ENCODE measurements around the gene MTR. TPM values are rescaled to one million over a fixed set of nuclear protein-coding genes. Genes with fewer than 3 reads are reported as not detected.

The MTR gene
- total RNA-seq (2014; rRNA removed) (14.2 and 15.6 TPM in 2 replicates), Bru-seq, nascent RNA (percentile 69 among the genes with signal in this experiment), BruChase-seq, experiment 1, labeled RNA remaining after a 6-hour chase (percentile 63 among the genes with signal in this experiment), BruChase-seq, experiment 2, labeled RNA remaining after a 2-hour chase (percentile 65 among the genes with signal in this experiment)
- long read RNA-seq, full-length matches to known transcripts = 1 of 16 reads
- long read RNA-seq, partial matches to known transcripts = 7 of 16 reads
- long read RNA-seq, other reads (novel, unspliced or antisense) = 8 of 16 reads

GRCh38 chr1:236795035-236795756 lies at the start of gene MTR:
Gene MTR, plus strand, starts transcription at chr1:236795292. Its CDS starts 412 bp downstream, at chr1:236795704.
- Histone ChIP-seq H2AFZ (ENCODE audit: low read length) (peak within 1 kb of the TSS; percentile 90), H3F3A (ENCODE audit: low read length, unreplicated experiment) (no peaks in the 10 kb centered on the region), H3K9me3 (ENCODE audit: low read length) (no peaks in the 10 kb centered on the region), H3K4me1 (ENCODE audit: insufficient read depth, low read length) (no peaks in the 10 kb centered on the region), H3K4me2 (ENCODE audit: low read length) (peak within 1 kb of the TSS; percentile 97), H3K4me3 (ENCODE audit: low read length) (peak within 1 kb of the TSS; percentile 92), H4K20me1 (ENCODE audit: low read length) (peaks cover 4% of the 10 kb centered on the region; the same call in 1 of the 2 replicates), H3K27ac (ENCODE audit: low read length) (peak within 1 kb of the TSS; percentile 63), H3K9me2 (replicated peaks; ENCODE audit: low read length) (no peaks in the 10 kb centered on the region), H3K27me3 (ENCODE audit: low read length) (no peaks in the 10 kb centered on the region), H3K36me3 (ENCODE audit: low read depth, low read length) (no peaks in the 10 kb centered on the region), H3K79me2 (ENCODE audit: low read length) (peaks cover 48% of the 10 kb centered on the region), H3K9ac (ENCODE audit: low read length) (peak within 1 kb of the TSS; percentile 92)
- POLR2A ChIA-PET (ENCODE audit: unreplicated experiment) = no interaction called here
- TF ChIP-seq CTCF (conservative IDR thresholded peaks at IDR 0.05; ENCODE audit: low read depth, low read length) = no peak
- no peak for TF ChIP-seq EZH2 (IDR thresholded peaks at IDR 0.05; ENCODE audit: low read length, unreplicated experiment)
- BruUV-seq (replicated peaks) = no TSS peak
- intact Hi-C loops (cut with micrococcal nuclease) = no loop called here
- peak; percentile 97 for ATAC-seq
- CTCF ChIA-PET = no interaction called here
- DNase-seq = peak; percentile 94

GRCh38 chr1:236746785-236747184 lies 48.3 kb upstream of the MTR start:
- Histone ChIP-seq H3K4me1 (ENCODE audit: insufficient read depth, low read length) (no peaks in the 10 kb centered on the region), H3F3A (ENCODE audit: low read length, unreplicated experiment) (no peaks in the 10 kb centered on the region), H3K4me3 (ENCODE audit: low read length) (no peak overlapping the region), H3K27ac (ENCODE audit: low read length) (no peak overlapping the region), H3K9me3 (ENCODE audit: low read length) (no peaks in the 10 kb centered on the region), H3K9ac (ENCODE audit: low read length) (no peak overlapping the region), H3K79me2 (ENCODE audit: low read length) (no peaks in the 10 kb centered on the region), H3K9me2 (replicated peaks; ENCODE audit: low read length) (no peaks in the 10 kb centered on the region), H2AFZ (ENCODE audit: low read length) (no peak overlapping the region), H3K4me2 (ENCODE audit: low read length) (no peak overlapping the region), H4K20me1 (ENCODE audit: low read length) (no peaks in the 10 kb centered on the region), H3K27me3 (ENCODE audit: low read length) (peaks cover 56% of the 10 kb centered on the region), H3K36me3 (ENCODE audit: low read depth, low read length) (no peaks in the 10 kb centered on the region)
- ChIA-PET POLR2A (ENCODE audit: unreplicated experiment) (no interaction called here), CTCF (no interaction called here)
- BruUV-seq (replicated peaks) = no TSS peak
- TF ChIP-seq CTCF (conservative IDR thresholded peaks at IDR 0.05; ENCODE audit: low read depth, low read length) (no peak), EZH2 (IDR thresholded peaks at IDR 0.05; ENCODE audit: low read length, unreplicated experiment) (no peak), EZH2phosphoT487 (IDR thresholded peaks at IDR 0.05; ENCODE audit: borderline replicate concordance, low read length) (no peak)
- DNase-seq (no peak), ATAC-seq (no peak)
- intact Hi-C loops (cut with micrococcal nuclease) = no loop called here
